ENCODE data around the gene IKBKE.

IKBKE gene

DNA sequence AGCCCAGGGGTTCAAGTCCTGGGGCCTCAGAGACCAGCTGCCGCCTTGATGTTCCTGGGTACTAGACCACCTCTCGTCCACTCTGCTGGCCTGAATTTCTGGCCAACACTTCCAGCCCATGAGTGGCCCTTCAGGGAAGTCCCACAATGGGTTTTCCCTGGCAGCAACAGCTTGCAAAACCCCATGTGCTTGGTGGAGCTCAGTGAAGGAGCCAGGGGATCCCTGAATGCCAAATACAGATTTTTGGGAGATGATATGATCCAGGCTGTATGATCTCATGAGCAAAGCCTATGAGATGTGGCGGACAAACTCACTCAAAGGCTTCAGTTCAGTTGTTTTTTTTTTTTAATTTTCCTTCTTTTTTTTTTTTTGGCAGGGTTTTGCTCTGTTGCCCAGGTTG is 27.5 kb downstream of the IKBKE start:
- DNase-seq = no peak

GRCh38 chr1:206498685-206499084 is 28.4 kb downstream of the IKBKE start:
- no peak for DNase-seq

DNA sequence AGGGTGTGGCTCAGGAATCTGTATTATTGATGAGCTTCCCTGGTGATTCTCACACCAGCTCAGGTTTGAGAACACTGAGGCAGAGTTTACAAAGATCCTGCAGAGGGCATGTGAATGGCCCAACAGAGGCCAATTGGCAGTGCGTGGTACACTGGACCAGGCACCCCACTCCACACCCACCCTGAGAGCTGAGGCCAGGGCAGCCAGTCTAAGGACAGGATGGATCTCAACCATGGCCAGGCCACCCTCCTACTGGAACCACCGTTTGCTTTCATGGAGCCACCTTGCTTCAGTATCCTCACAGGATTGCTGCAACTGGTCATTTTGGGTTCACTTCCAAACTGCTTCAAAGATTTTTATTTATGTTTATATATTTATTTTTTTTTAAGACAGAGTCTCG is 29.8 kb downstream of the IKBKE start:
- no peak for DNase-seq

- no peak for DNase-seq
These were observed 31.6 kb downstream of the IKBKE start for GRCh38 chr1:206501881-206502280.

DNA sequence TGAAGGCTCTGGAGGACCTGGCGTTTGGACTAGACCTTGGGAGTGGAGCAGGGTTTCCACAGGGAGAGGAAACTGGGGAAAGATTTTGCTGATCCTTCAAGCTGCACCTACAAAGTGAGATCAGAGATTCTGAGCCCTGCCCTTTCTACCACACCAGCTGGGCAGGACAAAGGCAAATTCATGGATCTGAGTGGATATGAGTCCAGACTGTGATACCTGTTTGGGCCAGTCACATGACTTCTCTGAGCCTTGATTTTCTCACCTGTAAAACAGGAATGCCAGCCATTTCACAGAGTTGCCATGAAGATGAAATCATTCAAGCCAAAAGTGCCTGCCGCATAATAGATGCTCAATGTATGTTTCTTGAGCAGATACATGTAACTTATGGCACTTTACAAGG is 32.1 kb downstream of the IKBKE start:
- DNase-seq = no peak

DNA sequence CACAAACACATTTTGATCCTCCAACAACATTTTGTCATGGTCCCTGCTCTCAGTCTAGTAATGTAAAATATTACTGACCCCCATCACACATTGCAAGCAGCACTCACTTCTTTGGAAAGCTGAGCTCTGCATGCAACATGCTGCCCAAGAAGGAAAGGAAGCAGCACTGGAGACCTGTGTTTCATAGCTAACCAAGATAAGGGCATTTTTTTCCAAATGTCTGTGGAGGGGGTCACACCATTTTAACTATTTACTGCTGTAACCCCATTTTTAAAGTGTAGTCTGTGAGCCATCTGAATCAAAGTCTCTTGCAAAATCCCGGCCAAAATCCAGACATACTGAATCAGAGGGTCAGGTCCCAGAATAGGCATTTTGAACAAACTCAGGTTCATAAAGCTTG is 32.5 kb downstream of the IKBKE start:
- DNase-seq = no peak

DNA sequence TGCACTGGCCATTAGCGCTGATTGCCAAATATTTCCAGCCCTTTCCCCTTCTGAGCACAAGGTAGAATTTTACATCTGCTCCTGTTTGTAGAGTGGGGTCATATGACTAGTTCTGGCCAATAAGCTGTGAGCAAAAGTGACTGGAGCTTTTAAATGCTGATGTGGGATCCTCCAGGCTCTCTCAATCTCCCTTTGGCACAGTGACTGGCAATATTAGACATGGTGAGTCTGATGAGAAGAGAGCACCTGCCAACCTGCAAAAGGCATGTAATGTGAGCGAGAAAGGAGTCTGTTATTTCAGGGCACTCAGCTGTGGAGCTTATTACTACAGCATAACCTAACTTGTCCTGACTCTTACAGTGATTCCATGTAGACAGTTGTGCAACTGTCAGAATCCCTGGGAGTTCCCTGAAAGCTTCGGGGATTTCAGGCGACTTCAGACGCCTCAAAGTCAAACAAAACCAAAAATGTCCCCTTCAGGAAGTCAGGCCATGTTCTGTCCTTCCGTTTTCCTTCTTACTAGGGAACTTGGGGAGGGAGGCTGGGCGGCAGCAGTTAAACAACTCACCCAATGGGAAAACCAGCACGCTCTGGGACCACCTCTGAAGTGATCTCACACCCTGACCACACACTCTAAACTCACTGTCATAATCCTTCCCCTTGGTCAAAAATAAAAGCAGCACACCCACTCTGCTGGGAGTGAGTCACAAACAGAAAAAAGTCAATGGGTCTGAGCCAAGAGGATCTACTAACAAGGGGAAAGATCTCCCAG is 33.5 kb downstream of the IKBKE start:
- no peak for DNase-seq

GRCh38 chr1:206504363-206504713 is 34.1 kb downstream of the IKBKE start:
- no peak for DNase-seq

- no peak for DNase-seq
These were observed 35.6 kb downstream of the IKBKE start for GRCh38 chr1:206505702-206506355.

GRCh38 chr1:206506405-206507283 is 36.4 kb downstream of the IKBKE start:
- no peak for DNase-seq

GRCh38 chr1:206507284-206508129 is 37.2 kb downstream of the IKBKE start, which contains the start of gene RASSF5:
Gene RASSF5 (plus strand): TSS chr1:206507531. CDS start chr1:206507603, 72 bp downstream.
- peak; percentile 61 to 89 (median 72) for DNase-seq

DNA sequence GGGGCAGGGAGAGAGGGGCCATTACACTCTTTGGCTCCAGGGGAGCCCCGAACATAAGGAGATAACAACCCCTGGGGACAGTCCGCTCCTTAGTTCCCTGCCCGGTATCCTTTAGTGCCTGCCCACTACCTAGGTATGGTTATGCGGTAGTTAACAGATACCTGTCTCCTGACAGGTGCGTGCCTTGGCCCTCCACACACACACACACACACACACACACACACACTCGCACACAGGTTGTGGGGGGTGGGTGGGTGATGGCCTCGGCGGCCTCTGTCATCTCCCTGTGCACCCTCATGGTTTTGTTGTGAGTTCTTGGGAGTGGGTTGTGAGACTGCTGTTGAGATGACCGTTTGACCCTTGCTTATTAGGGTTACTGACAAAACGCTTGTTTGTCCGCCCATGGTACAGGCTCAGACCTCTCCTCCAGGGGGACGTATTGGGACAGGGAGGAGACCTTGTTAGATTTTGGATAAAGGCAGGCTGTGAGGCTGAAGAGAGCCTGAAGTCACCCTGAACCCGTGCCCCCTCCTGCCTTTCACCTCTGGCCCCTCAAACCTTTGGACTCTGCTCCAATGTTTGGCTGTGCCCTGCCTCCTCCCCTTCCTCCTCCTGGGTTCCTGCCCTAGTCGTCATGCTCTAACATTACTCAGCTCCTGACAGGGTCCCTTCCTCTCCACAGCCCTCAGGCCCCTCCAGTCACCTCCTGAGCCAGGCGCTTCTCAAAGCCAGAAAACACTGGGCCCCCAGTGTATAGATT is 38.0 kb downstream of the IKBKE start:
- no peak for DNase-seq

DNA sequence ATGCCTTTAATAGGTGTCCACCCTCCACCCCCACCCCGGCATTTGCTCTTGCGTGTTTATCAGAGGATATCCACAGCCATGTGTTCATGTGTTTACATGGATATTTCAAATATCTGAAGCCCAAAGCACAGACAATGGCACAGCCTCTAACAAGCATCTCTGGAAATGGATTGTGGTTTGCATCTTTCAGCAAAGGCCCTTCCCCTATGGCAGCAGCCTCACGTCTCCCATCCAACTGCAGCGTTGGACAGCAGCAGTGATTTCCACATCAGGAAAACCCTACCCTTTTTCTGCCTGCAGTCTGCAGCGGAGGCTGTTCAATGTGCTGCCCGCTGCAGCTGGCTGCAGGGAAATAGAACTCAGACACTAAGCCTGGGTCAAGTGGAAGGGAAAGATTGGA is 38.7 kb downstream of the IKBKE start:
- DNase-seq = no peak

DNA sequence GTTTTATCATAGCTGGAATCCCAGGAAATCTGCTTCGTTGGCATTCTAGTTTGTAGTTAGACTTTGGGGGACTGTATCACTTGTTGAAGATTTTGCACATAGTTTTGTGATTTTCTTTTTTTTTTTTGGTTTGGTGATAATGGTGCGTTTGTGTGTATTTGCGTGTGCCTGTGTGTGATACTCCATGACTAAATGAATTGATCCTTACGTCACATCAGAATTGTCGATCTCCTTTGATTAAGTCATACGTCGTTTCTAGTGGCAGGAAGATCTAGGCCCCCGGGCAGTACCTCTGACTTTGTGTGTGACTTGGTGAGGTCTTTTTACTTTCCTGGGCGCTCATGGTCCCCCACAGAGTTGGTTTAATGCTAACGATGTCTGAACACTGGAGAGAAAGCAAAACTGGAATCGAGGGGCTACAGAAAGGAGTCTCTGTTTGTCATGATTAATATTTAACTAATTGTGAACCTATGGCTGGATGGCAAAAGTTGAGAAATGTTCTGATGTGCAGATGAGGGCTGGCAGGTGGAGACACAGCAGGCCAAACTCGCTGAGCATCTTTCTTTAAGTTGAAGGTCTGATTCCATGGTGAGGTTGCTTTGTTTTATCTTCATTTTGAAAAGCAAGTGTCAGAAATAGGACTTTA is 39.5 kb downstream of the IKBKE start:
- no peak for DNase-seq

- DNase-seq = peak in 1 of 3 experiments; percentile 57
These were observed 40.1 kb downstream of the IKBKE start for GRCh38 chr1:206510371-206510770.

GRCh38 chr1:206511362-206512057 is 41.2 kb downstream of the IKBKE start:
- DNase-seq = peak in 2 of 3 experiments; percentile 74 to 75

GRCh38 chr1:206512058-206512850 is 42.0 kb downstream of the IKBKE start:
- peak in 2 of 3 experiments; percentile 60 to 74 for DNase-seq

GRCh38 chr1:206512851-206513180 is 42.5 kb downstream of the IKBKE start:
- DNase-seq = no peak

GRCh38 chr1:206513312-206514111 is 43.2 kb downstream of the IKBKE start:
- DNase-seq = peak in 2 of 3 experiments; percentile 13 to 29

Data from NCI-H1417 (cell line).